Skin of body (tissue), 2 donors: ENCODE measurements around the gene DDAH1. TPM values are rescaled to one million over a fixed set of nuclear protein-coding genes. Genes with fewer than 3 reads are reported as not detected.
"Not testable (repeated sequence)": the region's sequence is repeated elsewhere in the genome, so short reads cannot be mapped to it uniquely, and the experiment has no call there.

Experiments
- DNase-seq: peaks from one replicate; lab custom pipeline; 2025; lab: John Stamatoyannopoulos, UW
- total RNA-seq: library from RNA; depleted of rRNA; stranded (reverse); fragments of >200 nt; gene quantifications from one replicate; pipeline ENCODE4 v1.2.3, GENCODE V29; 2014

Gene DDAH1
- total RNA-seq, 1 donor from 2014 or later: 20.7 TPM

DNA sequence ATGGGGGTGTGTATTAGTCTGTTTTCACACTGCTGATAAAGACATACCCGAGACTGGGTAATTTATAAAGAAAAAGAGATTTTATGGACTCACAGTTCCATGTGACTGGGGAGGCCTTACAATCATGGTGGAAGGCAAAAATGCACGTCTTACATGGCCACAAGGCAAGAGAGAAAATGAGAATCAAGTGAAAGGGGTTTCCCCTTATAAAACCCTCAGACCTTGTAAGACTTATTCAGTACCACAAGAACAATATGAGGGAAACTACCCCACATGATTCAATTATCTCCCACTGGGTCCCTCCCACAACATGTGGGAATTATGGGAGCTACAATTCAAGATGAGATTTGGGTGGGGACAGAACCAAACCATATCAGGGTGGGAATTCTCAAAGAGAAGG is 5.2 kb upstream of the DDAH1 start:
- not testable (repeated sequence) for DNase-seq

GRCh38 chr1:85467929-85468540 is 3.1 kb upstream of the DDAH1 start:
- no peak for DNase-seq

DNA sequence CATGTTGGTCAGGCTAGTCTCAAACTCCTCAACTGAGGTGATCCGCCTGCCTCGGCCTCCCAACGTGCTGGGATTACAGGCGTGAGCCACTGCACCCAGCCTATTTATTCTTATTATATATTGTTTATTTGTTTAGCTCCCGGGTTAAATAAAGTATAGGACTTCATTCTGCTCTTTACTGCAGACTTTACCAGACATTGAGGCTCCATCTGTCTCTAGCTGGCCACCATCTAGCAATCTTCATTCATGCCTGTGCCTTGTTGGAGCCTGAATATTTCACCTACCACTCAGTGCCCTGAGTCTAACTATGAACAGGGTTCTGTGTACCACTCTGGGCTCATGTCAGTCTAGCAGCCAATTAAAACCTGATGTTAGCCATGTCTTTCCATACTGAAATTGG is 2.1 kb upstream of the DDAH1 start:
- DNase-seq: no peak

GRCh38 chr1:85465786-85466134 is 801 bp upstream of the DDAH1 start:
- DNase-seq: peak; percentile 13

DNA sequence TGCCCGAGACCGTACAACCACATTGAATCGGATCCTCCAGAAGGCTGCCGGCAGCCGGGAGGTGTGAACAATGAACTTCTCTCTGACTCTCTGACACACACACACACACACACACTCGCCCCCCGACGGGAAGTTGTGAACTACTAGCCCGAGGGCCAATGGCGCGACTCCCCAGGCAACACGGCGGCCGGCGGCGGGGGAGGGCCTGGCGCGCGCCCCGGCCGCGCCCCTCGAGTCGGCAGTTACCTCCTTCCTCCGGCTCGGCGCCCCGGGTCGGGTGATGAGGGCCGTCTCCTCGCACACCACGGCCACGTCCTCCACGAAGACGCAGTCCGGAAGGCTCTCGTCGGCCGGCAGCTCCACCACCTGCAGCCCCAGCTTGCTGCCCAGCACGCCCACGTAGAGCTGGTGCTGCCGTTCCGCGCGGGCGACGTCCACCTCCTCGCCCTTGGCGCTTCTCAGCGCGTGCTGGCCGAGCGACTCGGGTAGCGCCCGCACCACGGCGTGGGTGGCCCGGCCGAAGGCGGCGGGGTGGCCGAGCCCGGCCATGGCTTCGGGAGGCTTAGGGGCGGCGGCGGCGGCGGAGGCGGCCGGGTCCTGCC is 361 bp downstream of the DDAH1 start:
- DNase-seq: no peak

- peak; percentile 9 for DNase-seq
Observed at GRCh38 chr1:85463731-85464496, 1.0 kb downstream of the DDAH1 start.

GRCh38 chr1:85462931-85463649 is 1.9 kb downstream of the DDAH1 start:
- DNase-seq: no peak

GRCh38 chr1:85461216-85461918 is 3.6 kb downstream of the DDAH1 start:
- DNase-seq: no peak

DNA sequence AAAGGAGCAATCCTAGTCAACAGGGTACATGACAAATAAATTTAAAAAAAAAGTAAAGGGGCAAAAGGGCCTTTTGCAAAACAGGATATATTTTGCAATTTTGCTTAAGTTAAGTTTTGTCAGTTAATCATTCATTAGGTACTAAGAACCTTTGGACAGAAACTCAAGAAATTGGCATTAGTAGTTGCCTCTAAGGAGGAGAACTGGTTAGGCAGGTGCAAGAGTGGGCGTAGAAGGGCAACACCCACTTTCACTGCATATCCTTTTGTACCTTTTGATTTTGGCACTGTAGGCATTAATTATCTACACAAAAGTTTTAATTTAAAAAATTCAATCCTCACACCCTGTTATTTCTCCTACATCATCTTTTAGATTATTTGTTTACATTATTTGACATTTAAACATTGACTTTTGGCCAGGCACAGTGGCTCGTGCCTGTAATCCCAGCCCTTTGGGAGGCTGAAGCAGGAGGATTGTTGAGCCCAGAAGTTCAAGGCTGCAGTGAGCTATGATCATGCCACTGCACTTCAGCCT is 4.3 kb downstream of the DDAH1 start:
- no peak for DNase-seq

DNA sequence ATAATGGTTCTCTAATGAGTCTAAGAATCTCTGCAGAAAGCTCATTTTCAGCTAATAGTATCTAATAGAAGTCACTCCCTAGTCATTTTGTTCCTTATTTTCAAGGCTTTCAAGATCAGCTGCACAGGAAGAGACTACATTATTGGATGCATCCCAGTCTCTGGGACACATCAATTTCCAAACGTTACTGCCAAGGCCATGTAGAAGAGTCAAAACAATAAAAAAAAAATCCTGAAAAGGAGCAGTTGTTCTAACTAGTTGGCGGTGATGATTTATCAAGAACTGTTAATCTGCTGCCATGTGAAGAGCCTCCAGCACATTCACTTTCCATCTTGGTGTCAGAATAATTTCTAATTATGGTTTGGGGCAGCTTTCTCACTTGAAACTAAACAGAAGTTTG is 5.7 kb downstream of the DDAH1 start:
- no peak for DNase-seq

- no peak for DNase-seq
Observed at GRCh38 chr1:85454214-85454613, 10.7 kb downstream of the DDAH1 start.

DNA sequence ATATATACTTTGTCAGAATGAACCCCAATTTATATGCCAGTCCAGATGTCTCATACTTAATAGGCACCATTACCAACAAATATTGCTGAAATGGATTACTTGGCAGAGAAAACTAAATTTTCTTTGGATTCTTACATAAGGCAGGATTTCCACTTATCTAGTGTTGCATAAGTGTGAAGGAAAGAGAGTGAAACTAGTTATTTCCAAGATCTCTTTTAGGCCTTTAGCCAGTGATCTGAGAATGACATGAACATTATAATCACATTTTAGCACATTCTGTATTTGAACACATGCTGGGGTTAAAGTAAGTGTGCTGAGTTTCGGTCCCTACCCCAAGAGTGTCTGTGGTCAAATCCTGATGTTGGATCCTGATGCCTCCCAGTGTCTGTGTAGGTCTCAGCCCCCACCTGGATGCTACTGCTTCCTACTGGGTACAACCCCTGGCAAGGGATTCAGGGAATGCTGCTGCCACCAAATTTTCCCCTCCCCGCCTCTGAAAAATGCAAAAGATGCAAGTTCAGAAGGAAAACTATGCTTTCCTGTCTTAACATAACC is 11.2 kb downstream of the DDAH1 start:
- no peak for DNase-seq

- DNase-seq: no peak
Observed at GRCh38 chr1:85452948-85453347, 12.0 kb downstream of the DDAH1 start.

DNA sequence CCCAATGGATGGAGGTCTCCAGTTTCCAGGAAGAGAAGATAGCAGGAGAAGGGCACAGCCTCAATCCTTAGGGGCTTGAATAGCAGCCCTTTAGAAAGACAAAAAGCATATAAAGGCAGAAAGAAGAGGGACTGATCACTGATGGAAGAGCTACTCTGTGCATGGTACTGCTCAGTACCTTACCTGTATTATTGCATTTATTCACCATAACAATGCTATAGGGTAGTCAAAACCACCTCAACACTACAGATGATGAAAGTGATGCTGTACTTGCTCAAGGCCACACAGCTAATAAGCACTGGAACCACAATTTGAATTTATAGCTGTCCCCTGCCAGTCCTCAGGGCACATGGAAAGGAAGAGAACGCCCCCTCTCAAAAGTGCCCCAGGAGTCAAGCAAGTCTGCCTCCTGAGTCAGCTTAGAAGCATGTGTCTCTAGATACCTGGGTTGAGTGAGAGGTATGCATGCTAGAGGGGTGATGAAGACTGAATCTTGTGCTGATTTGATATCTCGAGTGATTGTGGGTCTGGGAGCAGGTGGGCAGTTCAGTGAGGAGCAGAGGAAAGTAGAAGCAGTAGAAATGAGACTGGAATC is 13.6 kb downstream of the DDAH1 start:
- no peak for DNase-seq

GRCh38 chr1:85450832-85451231 is 14.1 kb downstream of the DDAH1 start:
- DNase-seq: no peak

DNA sequence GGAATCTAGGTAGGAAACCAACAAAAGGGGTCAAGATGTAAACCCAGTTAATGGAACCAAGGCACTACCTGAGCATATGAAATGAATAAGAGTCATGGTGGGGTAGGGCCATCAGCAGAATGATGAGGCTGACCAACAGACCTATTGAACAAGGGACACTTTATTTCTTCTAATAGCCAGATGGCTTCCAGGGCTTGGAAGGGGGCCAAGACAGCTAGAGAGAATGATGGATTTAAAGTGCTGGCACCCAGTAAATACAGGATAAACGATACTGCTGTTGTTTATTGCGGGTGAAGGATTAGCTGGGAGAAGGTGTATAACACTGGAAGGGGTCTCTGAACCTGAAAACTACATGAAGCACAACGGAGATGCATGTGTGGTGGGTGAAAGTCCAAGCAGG is 15.6 kb downstream of the DDAH1 start:
- no peak for DNase-seq

DNA sequence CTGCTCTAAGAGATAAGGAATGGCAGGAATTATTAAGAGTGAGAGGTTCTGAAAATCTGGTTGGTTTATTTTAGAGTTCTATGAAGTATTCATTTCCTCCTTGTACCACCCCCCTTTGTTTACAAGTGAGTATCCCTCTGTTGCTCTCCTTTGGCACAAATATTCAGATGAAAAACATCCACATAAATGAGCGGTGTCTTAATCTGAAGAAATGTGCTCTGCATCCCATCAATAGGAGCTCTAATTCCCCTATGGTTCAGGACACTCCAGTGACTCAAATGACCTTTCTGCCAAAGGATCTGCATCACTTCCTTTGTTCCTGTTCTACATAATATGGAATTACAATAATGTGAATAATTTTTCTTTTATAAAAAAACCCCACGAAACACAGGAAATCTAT is 16.6 kb downstream of the DDAH1 start:
- DNase-seq: no peak

DNA sequence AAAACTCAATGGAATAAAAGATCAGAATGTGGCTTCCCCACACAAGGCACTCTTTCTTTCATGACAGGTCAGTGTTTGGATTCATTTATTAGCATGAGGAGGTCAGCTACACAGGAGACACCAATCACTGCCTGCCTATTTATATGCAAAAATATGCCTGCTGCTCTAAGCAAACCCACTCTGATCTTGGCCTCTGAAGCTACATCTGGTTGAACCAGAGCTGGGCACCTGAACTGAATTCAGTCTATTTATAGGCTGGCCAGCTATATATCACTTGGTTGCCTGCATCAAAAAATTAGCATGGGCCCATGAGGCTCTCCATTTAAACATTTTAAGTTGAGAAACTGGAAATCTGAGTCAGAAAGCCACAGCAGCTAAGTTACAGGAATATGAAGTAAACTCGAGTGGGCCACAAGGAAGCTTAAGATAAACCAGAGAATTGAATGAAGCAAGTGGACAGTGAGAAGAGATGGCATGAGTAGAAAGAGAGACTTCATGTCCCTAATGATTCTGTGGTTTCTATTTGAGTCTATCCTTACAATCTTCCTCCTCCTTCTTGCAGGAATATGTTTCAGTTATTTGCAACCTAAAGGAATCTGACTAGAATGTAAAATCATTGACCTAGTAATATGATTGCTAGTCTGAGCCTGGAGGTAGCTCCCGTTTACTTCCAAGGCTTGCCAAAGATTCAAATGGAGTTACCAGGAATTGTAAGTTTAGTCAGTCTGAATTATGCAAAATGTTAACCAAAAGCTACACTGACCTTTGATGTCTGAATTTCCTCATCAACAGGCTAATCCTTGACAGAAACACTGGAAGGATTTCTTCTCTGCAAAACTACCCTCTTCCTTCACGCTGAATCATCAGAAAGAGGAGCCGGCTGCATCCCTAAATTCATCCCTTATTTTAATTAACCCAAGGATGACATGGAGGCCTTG is 17.7 kb downstream of the DDAH1 start:
- DNase-seq: no peak

- no peak for DNase-seq
Observed at GRCh38 chr1:85445906-85446305, 19.1 kb downstream of the DDAH1 start.

DNA sequence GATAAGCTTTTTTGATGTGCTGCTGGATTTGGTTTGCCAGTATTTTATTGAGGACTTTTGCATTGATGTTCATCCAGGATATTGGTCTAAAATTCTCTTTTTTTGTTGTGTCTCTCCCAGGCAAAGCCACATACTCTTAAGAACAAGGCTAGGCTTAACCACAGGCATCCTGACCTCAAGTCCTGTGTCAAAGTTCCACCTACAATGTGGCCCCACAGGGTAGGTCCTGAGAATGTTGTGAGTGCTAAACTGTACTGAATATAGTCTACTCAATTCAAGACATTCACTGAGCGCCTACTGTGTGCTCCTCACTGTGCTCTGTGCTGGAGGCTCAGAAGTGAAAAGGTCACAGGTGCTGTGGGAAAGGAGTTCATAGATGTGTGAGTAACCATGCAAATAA is 20.6 kb downstream of the DDAH1 start:
- no peak for DNase-seq
